PC-3 (cell line): Measurements from ENCODE around the gene ADM2. TPM values are rescaled to one million over a fixed set of nuclear protein-coding genes. Genes with fewer than 3 reads are reported as not detected.
"Not testable (repeated sequence)": the region's sequence is repeated elsewhere in the genome, so short reads cannot be mapped to it uniquely, and the experiment has no call there.

Experiments used
- ATAC-seq: fragments of 200-7000 bp; cut with Tn5 transposase; 2 replicates; pipeline ENCODE4 v1.9.1; 2020; ENCODE audit warnings: mild to moderate bottlenecking, moderate library complexity
- BruUV-seq: library from RNA; stranded (reverse); fragments of 400-500 nt; replicated peaks from 2 replicates; lab custom pipeline; 2021; lab: Mats Ljungman, UMichigan
- CTCF ChIA-PET: fragments of 300-600 bp; sonication (Branson Sonifier 250); formaldehyde crosslinking; loops from one replicate; lab custom pipeline; 2022; ENCODE audit warnings: antibody characterized with exemption; lab: Charles Lee
- POLR2A ChIA-PET: fragments of 300-600 bp; sonication (Branson Sonifier 250); formaldehyde crosslinking; loops from one replicate; lab custom pipeline; 2022; ENCODE audit warnings: antibody characterized with exemption; ENCODE audit not compliant: unreplicated experiment; lab: Charles Lee
- DNase-seq: peaks from one replicate; pipeline ENCODE4 v3.0.0-alpha.2; 2015
- H2AFZ ChIP-seq: fragments of 300-600 bp; sonication (generic); 2 replicates; pipeline ENCODE4 v1.6.0; 2016; ENCODE audit warnings: antibody characterized with exemption, low read length
- H3F3A ChIP-seq: fragments of 300-600 bp; sonication (generic); one replicate; pipeline ENCODE4 v1.6.0; 2017; ENCODE audit warnings: antibody characterized with exemption, low read length, control low read depth, mild to moderate bottlenecking; ENCODE audit not compliant: unreplicated experiment
- H3K27ac ChIP-seq: fragments of 300-600 bp; sonication (generic); 2 replicates; pipeline ENCODE4 v1.5.1; 2016; ENCODE audit warnings: mild to moderate bottlenecking, low read length
- H3K27me3 ChIP-seq: fragments of 300-600 bp; sonication (generic); 2 replicates; pipeline ENCODE4 v1.6.1; 2016; ENCODE audit warnings: low read length, mixed read lengths
- H3K36me3 ChIP-seq: fragments of 300-600 bp; sonication (generic); 2 replicates; pipeline ENCODE4 v1.6.1; 2016; ENCODE audit warnings: low read depth, mixed run types, low read length, mixed read lengths
- H3K4me1 ChIP-seq: fragments of 300-600 bp; sonication (generic); 2 replicates; pipeline ENCODE4 v1.5.1; 2016; ENCODE audit warnings: low read length; ENCODE audit not compliant: insufficient read depth
- H3K4me2 ChIP-seq: fragments of 300-600 bp; sonication (generic); 2 replicates; pipeline ENCODE4 v1.6.0; 2016; ENCODE audit warnings: low read length
- H3K4me3 ChIP-seq: fragments of 300-600 bp; sonication (generic); 2 replicates; pipeline ENCODE4 v1.5.1; 2016; ENCODE audit warnings: mild to moderate bottlenecking, low read length, mixed read lengths
- H3K79me2 ChIP-seq: fragments of 300-600 bp; sonication (generic); 2 replicates; pipeline ENCODE4 v1.6.1; 2017; ENCODE audit warnings: low read length, mixed read lengths
- H3K9ac ChIP-seq: fragments of 300-600 bp; sonication (generic); 2 replicates; pipeline ENCODE4 v1.6.0; 2016; ENCODE audit warnings: mild to moderate bottlenecking, low read length
- H3K9me2 ChIP-seq: fragments of 300-600 bp; sonication (generic); replicated peaks from 2 replicates; pipeline ENCODE4 v1.6.1; 2016; ENCODE audit warnings: mixed run types, low read length, mixed read lengths
- H3K9me3 ChIP-seq: fragments of 300-600 bp; sonication (generic); 2 replicates; pipeline ENCODE4 v1.6.1; 2016; ENCODE audit warnings: low read length, mixed read lengths
- H4K20me1 ChIP-seq: fragments of 300-600 bp; sonication (generic); 2 replicates; pipeline ENCODE4 v1.6.1; 2016; ENCODE audit warnings: low read length, mixed read lengths
- EZH2 ChIP-seq: fragments of 300-600 bp; sonication (generic); IDR thresholded peaks from one replicate; pipeline ENCODE4 v1.6.1; 2017; ENCODE audit warnings: antibody characterized with exemption, mild to moderate bottlenecking, low read length; ENCODE audit not compliant: unreplicated experiment
- EZH2phosphoT487 ChIP-seq: fragments of 300-600 bp; sonication (generic); IDR thresholded peaks from 2 replicates; pipeline ENCODE4 v1.6.1; 2018; ENCODE audit warnings: mild to moderate bottlenecking, antibody characterized with exemption, low read length, borderline replicate concordance
- intact Hi-C: fragments of 100-400 bp; cut with micrococcal nuclease; formaldehyde crosslinking; loops from 2 replicates; pipeline ENCODE4 v1.9.0; 2023
- total RNA-seq: library from RNA; depleted of rRNA; stranded (reverse); fragments of >200 nt; gene quantifications from 2 replicates; pipeline ENCODE4 v1.2.3, GENCODE V29; 2014
- TF ChIP-seq, protein P1 (sequence below): fragments of 300-600 bp; sonication (generic); conservative IDR thresholded peaks from 2 replicates; pipeline ENCODE4 v1.5.1; 2017; ENCODE audit warnings: antibody characterized with exemption, low read depth, mild to moderate bottlenecking, low read length

ADM2 gene
- total RNA-seq, 1 experiment from 2014 or later, result 1.8 TPM

DNA sequence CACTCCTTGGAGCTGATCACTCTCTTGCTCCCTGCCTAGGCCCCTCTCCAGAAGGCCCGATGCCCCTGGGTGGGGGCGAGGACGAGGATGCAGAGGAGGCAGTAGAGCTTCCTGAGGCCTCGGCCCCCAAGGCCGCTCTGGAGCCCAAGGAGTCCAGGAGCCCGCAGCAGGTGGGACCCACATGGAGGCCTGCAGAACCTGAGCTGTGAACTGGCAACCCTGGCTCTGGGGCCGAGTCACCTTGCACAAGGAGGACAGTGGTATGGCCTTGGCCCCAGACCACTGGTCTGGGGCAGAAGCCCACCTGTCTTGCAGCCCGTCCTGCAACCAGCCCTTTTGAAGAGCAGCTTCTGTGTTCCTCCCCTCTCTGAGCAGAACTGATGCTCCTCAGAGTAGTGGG, 37.8 kb downstream of the ADM2 start:
- Histone ChIP-seq H3K27me3 (no peaks in the 10 kb centered on the region), H3K4me2 (no peak overlapping the region), H3K4me1 (peaks cover 6% of the 10 kb centered on the region; the same call in 1 of the 2 replicates), H3F3A (no peaks in the 10 kb centered on the region), H3K79me2 (peaks cover 23% of the 10 kb centered on the region), H3K9ac (no peak overlapping the region), H3K27ac (no peak overlapping the region), H3K4me3 (no peak overlapping the region), H3K36me3 (no peaks in the 10 kb centered on the region; the same call in 1 of the 2 replicates), H3K9me3 (no peaks in the 10 kb centered on the region), H3K9me2 (no peaks in the 10 kb centered on the region), H2AFZ (no peak overlapping the region), H4K20me1 (no peaks in the 10 kb centered on the region; the same call in 1 of the 2 replicates)
- DNase-seq (no peak), ATAC-seq (no peak)
- CTCF ChIA-PET, result no interaction called here
- intact Hi-C loops, result no loop called here
- TF ChIP-seq EZH2phosphoT487, result no peak
- TF ChIP-seq, protein P1, sequence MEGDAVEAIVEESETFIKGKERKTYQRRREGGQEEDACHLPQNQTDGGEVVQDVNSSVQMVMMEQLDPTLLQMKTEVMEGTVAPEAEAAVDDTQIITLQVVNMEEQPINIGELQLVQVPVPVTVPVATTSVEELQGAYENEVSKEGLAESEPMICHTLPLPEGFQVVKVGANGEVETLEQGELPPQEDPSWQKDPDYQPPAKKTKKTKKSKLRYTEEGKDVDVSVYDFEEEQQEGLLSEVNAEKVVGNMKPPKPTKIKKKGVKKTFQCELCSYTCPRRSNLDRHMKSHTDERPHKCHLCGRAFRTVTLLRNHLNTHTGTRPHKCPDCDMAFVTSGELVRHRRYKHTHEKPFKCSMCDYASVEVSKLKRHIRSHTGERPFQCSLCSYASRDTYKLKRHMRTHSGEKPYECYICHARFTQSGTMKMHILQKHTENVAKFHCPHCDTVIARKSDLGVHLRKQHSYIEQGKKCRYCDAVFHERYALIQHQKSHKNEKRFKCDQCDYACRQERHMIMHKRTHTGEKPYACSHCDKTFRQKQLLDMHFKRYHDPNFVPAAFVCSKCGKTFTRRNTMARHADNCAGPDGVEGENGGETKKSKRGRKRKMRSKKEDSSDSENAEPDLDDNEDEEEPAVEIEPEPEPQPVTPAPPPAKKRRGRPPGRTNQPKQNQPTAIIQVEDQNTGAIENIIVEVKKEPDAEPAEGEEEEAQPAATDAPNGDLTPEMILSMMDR, result no peak
- no peak for TF ChIP-seq EZH2
- BruUV-seq, result no TSS peak
- POLR2A ChIA-PET, result no interaction called here

DNA sequence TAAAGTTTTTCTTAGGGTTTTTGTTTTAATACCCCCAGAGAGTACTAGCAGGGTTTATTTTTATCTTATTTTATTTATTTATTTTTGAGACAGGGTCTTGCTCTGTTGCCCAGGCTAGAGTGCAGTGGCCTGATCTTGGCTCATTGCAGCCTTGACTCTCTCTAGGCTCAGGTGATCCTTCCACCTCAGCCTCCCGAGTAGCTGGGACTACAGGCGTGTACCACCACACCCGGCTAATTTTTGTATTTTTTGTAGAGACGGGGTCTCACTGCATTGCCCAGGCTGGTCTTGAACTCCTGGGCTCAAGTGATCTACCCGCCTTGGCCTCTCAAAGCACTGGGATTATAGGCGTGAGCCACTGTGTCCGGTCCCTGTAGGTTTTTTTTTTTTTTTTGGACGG, 38.8 kb downstream of the ADM2 start:
- H3K36me3 ChIP-seq, BruUV-seq, intact Hi-C loops, H3K4me2 ChIP-seq, H3K4me1 ChIP-seq, H3K27ac ChIP-seq, POLR2A ChIA-PET, ATAC-seq, H3K4me3 ChIP-seq, CTCF ChIA-PET, H2AFZ ChIP-seq, H3K27me3 ChIP-seq, H4K20me1 ChIP-seq, H3K9me3 ChIP-seq, DNase-seq, H3F3A ChIP-seq, H3K9ac ChIP-seq, H3K9me2 ChIP-seq: not testable (repeated sequence)
- H3K79me2 ChIP-seq, result peaks cover 26% of the 10 kb centered on the region

DNA sequence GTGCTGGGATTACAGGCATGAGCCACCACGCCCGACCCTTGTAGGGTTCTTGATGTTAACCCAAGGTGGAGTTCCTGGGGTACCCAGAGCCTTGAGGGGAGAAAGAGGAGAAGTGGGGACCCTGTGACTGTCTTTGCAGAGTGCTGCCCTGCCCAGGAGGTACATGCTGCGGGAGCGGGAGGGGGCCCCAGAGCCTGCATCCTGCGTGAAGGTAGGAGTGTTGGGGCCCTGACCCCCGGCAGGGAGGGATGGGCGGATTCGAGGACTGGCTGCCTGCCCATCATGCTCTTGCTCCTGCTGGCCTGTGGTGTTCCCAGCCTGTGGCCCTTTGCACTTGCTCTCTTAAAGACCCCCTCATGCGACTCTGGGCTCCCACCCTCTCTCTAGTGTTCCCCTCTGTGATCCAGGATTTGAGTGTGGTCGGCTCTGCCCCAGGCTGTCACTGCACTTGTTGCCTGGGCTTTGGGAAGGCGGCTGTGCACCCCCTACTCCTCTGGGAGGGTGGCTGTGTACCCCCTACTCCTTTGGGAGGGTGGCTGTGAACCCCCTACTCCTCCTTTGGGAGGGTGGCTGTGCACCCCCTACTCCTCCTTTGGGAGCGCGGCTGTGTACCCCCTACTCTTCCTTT, 39.6 kb downstream of the ADM2 start:
- H4K20me1 ChIP-seq, result no peaks in the 10 kb centered on the region; the same call in 1 of the 2 replicates
- H3K9me3 ChIP-seq, result no peaks in the 10 kb centered on the region
- no peak overlapping the region for H3K4me3 ChIP-seq
- H3K9me2 ChIP-seq, result no peaks in the 10 kb centered on the region
- intact Hi-C loops, result no loop called here
- BruUV-seq, result no TSS peak
- no peak overlapping the region for H2AFZ ChIP-seq
- peaks cover 23% of the 10 kb centered on the region for H3K79me2 ChIP-seq
- no peaks in the 10 kb centered on the region for H3F3A ChIP-seq
- no peak overlapping the region for H3K4me2 ChIP-seq
- no peaks in the 10 kb centered on the region for H3K27me3 ChIP-seq
- peaks cover 9% of the 10 kb centered on the region; the same call in 1 of the 2 replicates for H3K4me1 ChIP-seq
- no peak overlapping the region for H3K27ac ChIP-seq
- no peak overlapping the region for H3K9ac ChIP-seq
- ChIA-PET CTCF (no interaction called here), POLR2A (no interaction called here)
- no peaks in the 10 kb centered on the region; the same call in 1 of the 2 replicates for H3K36me3 ChIP-seq
- TF ChIP-seq EZH2phosphoT487, result no peak
- TF ChIP-seq EZH2, result no peak
- TF ChIP-seq, protein P1, result no peak
- DNase-seq (no peak), ATAC-seq (no peak)
